GM21390 (cell line): ENCODE measurements around the gene CDC42BPB.

Experiments
- ATAC-seq: cut with Tn5 transposase; IDR thresholded peaks from one replicate; pipeline ENCODE4 v1.9.1; 2021; ENCODE audit not compliant: unreplicated experiment

The CDC42BPB gene

DNA sequence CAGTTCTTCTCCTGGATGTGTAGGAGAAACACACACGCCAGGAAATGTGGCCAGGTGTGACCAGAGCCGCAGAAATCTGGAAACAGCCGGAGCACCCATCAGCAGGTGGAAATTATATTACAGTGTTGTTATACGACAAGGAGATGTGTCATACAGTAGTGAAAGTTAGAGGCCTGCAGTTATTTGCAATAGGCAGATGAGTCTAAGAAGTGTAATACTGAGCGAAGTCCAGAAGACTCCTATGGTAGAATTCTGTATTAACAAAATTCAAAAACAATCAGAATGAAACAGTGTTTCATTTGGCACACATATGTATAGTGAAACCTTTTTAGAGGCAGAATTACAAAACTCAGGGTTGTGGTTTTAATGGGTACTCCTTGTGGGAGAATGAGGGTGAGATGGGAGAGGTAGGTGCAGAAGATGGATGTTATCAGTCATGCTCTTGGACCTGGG lies 174.2 kb downstream of the CDC42BPB start:
- no peak for ATAC-seq
